ENCODE data around the gene DSCAML1.
A peak's percentile ranks its signal among the peaks of the same experiment; 100 is the strongest.

Gene DSCAML1

GRCh38 chr11:117473481-117474091 is 323.4 kb downstream of the DSCAML1 start:
- Mint-ChIP-seq H3K27me3 (peaks cover 7% of the 10 kb centered on the region), H3K4me3 (no peak overlapping the region), H3K9me3 (no peaks in the 10 kb centered on the region), H3K27ac (no peak overlapping the region), H3K4me1 (no peaks in the 10 kb centered on the region), H3K36me3 (no peaks in the 10 kb centered on the region)

DNA sequence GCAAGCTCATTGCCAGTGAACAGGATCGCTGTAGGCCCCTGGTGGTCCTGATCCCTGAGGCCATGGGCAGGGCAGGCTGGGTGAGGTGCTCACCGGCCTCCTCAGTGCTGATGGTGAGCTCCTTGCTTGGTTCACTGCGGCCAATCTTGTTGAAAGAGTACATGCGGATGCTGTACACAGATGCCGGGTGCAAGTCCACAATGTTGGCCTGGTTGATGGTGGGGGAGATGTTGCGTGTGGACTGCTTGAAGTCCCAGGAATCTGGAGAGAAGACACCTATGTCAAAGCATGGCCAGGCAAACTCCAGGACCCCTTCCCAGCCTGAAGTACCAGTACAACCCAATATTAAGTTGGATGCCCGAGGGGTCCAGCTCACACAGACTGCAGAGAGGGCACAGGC is 325.2 kb downstream of the DSCAML1 start:
- Mint-ChIP-seq H3K4me1 (no peaks in the 10 kb centered on the region), H3K27ac (no peak overlapping the region)

DNA sequence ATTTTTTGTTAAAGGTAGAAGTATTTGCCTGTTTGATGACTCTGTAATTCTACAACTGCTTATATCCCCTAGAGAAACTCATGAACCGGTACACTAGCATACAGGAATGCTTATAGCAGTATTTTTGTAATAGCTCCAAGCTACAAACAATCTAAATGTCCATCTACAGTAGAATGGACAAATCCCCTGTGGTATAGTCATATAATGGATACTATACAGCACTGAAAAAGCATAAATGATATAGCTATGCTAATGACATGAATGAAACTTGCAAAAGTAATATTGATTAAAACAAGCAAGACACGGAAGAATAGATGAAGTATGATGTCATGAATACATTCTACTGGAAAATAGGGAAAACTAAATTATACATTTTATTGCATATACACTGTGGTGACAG is 326.4 kb downstream of the DSCAML1 start:
- H3K36me3 Mint-ChIP-seq, result no peaks in the 10 kb centered on the region
- H3K4me1 Mint-ChIP-seq, result no peaks in the 10 kb centered on the region
- peaks cover 5% of the 10 kb centered on the region for H3K27me3 Mint-ChIP-seq
- no peak overlapping the region for H3K4me3 Mint-ChIP-seq
- H3K27ac Mint-ChIP-seq, result no peak overlapping the region
- no peaks in the 10 kb centered on the region for H3K9me3 Mint-ChIP-seq

More for the DNA sequence above, 325.2 kb downstream of the DSCAML1 start:
- Mint-ChIP-seq H3K4me3 (no peak overlapping the region), H3K36me3 (no peaks in the 10 kb centered on the region), H3K9me3 (no peaks in the 10 kb centered on the region), H3K27me3 (peaks cover 7% of the 10 kb centered on the region)

DNA sequence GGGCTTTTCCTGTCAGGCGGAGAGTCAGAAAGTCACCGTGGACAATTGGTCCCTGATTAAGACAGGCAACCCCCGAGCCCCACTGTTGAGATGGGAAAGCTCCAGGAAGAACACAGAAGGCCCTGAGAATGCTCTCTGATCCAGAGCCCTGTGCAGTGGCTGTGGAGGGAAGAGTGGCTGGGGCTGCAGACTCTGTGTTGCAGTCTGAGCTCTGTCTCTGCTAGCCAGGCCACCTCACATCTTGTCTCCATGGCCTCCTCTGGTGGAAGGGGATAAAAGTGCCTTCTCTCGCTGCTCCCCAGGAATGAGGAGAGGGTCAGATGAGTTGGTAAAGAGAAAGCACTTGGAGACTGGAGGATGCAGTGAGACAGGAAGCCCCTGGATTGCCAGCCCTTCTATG is 328.1 kb downstream of the DSCAML1 start:
- Mint-ChIP-seq H3K36me3 (no peaks in the 10 kb centered on the region), H3K9me3 (no peaks in the 10 kb centered on the region), H3K4me1 (no peaks in the 10 kb centered on the region), H3K27ac (no peak overlapping the region), H3K4me3 (no peak overlapping the region), H3K27me3 (peaks cover 4% of the 10 kb centered on the region)

DNA sequence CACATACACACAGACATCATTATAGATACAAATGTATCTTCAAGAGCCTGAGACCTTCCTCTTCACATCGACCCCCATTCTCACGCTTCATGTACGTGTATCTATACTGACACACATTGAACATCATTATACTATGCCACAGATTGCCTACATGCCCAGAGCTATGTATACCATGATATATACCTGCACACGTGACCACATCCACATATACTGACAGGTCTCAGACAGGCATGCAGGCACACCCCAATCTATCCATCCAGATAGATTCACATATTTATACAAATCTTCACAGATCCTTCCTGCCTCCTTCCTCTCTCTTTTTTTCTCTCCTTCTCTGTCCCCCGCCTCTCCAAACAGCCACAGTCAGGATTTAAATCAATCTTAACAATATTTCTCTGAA is 329.2 kb downstream of the DSCAML1 start:
- Mint-ChIP-seq H3K9me3 (no peaks in the 10 kb centered on the region), H3K4me1 (no peaks in the 10 kb centered on the region), H3K27me3 (peaks cover 4% of the 10 kb centered on the region), H3K27ac (no peak overlapping the region), H3K36me3 (no peaks in the 10 kb centered on the region), H3K4me3 (no peak overlapping the region)

DNA sequence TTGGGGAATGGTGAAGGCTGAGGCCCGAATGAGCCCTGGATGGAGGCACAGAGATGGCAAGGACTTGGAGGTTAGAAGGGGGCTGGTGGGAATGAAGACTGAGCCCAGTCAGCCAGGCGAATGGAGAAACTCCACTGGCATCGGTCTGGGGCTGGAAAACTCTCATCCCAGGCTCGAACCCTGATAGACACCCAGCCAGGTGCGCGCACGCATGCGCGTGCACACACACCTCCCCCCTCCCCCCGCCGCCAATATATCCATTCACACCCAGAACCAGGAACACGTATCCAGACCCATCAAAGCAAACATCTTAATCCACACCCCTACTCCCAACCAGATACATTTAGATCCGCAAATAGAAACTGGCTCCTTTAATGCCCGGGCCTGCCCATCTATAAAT is 330.1 kb downstream of the DSCAML1 start:
- peaks cover 3% of the 10 kb centered on the region for H3K27me3 Mint-ChIP-seq
- H3K4me1 Mint-ChIP-seq, result no peaks in the 10 kb centered on the region
- no peaks in the 10 kb centered on the region for H3K36me3 Mint-ChIP-seq
- no peak overlapping the region for H3K4me3 Mint-ChIP-seq
- H3K27ac Mint-ChIP-seq, result no peak overlapping the region
- no peaks in the 10 kb centered on the region for H3K9me3 Mint-ChIP-seq

- H3K4me1 Mint-ChIP-seq, result no peaks in the 10 kb centered on the region
- H3K9me3 Mint-ChIP-seq, result no peaks in the 10 kb centered on the region
- H3K27ac Mint-ChIP-seq, result no peak overlapping the region
- no peaks in the 10 kb centered on the region for H3K36me3 Mint-ChIP-seq
- H3K27me3 Mint-ChIP-seq, result no peaks in the 10 kb centered on the region
- no peak overlapping the region for H3K4me3 Mint-ChIP-seq
Measured at GRCh38 chr11:117465236-117465997, 331.6 kb downstream of the DSCAML1 start.

DNA sequence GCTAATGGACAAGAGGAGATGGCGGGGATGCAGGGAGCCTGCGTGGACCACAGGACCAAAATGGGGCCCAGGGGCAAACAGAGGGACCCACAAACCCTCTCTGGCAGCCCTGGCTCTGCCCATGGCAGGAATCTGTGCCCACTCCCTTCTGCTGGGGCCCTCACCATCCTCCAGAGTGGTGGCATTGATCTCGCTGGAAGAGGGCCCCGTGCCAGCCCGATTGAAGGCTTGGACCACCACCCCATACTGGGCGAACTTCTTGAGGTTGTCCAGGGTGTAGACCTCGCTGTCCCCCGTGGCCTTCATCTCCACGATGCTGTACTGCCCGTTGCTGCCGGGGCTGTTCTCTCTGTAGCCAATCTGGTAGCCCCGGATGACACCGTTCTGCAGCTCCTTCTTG is 332.2 kb downstream of the DSCAML1 start:
- no peaks in the 10 kb centered on the region for H3K36me3 Mint-ChIP-seq
- no peaks in the 10 kb centered on the region for H3K27me3 Mint-ChIP-seq
- no peaks in the 10 kb centered on the region for H3K9me3 Mint-ChIP-seq
- H3K4me3 Mint-ChIP-seq, result no peak overlapping the region
- H3K4me1 Mint-ChIP-seq, result no peaks in the 10 kb centered on the region
- no peak overlapping the region for H3K27ac Mint-ChIP-seq

GRCh38 chr11:117462864-117463247 is 334.2 kb downstream of the DSCAML1 start:
- Mint-ChIP-seq H3K4me1 (no peaks in the 10 kb centered on the region), H3K27ac (no peak overlapping the region), H3K4me3 (no peak overlapping the region), H3K9me3 (no peaks in the 10 kb centered on the region), H3K36me3 (no peaks in the 10 kb centered on the region), H3K27me3 (no peaks in the 10 kb centered on the region)

DNA sequence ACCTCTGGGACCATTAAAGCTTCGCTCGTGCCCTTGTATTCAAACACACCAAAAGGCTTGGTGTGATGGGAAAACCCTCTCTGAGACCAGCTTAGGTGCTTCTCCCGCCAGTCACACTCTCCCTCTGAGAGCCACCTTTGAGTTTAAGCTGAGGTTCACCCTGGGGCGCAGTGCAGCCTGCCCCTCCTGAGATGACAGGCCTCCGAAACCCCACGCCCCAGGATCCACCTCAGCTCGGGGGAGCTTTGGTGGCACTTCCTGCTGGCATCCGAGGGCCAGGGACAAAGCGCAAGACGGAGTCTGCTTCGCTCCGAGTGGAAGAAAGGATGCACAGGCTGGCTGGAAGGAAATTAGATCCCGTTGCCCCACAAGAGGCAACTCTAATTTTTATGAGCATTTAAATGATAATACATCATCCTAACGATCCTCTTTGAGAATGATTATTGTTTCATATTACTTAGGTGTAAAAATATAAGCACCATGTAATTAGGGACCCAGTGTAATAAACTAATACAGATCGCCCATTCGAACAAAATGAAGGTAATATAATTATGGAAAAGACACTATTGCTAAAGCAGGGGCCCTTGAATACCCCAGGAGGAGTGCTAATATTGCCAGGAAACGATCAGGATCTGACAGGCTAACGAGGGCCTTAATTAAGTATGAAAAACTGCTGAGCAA is 334.7 kb downstream of the DSCAML1 start:
- Mint-ChIP-seq H3K27me3 (no peaks in the 10 kb centered on the region), H3K27ac (no peak overlapping the region), H3K4me1 (no peaks in the 10 kb centered on the region), H3K4me3 (no peak overlapping the region), H3K9me3 (no peaks in the 10 kb centered on the region), H3K36me3 (no peaks in the 10 kb centered on the region)

- no peaks in the 10 kb centered on the region for H3K4me1 Mint-ChIP-seq
Measured at GRCh38 chr11:117461396-117462182, 335.4 kb downstream of the DSCAML1 start.

DNA sequence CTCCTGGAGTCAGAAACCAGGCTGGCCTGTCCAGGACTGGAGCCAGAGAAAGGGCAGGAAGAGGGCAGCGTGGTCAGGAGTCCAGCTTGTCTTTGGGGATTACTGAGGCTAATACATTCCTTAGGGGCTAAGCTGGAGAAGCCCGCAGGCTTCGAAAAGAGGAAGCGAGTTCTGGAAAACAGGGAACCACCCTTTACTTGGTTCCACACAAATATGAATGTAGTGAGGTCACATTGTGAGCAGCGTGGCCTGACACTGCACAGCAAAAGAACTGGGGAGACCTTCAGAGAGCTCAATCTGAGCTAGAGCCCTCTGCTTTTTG is 337.1 kb downstream of the DSCAML1 start:
- Mint-ChIP-seq H3K27ac (peak overlapping the region; percentile 11), H3K4me3 (no peak overlapping the region), H3K27me3 (no peaks in the 10 kb centered on the region), H3K36me3 (no peaks in the 10 kb centered on the region), H3K9me3 (no peaks in the 10 kb centered on the region), H3K4me1 (no peaks in the 10 kb centered on the region)

More at GRCh38 chr11:117461396-117462182, 335.4 kb downstream of the DSCAML1 start:
- no peak overlapping the region for H3K4me3 Mint-ChIP-seq
- no peaks in the 10 kb centered on the region for H3K36me3 Mint-ChIP-seq
- H3K9me3 Mint-ChIP-seq, result no peaks in the 10 kb centered on the region
- no peak overlapping the region for H3K27ac Mint-ChIP-seq
- H3K27me3 Mint-ChIP-seq, result no peaks in the 10 kb centered on the region

GRCh38 chr11:117459123-117459978 is 337.7 kb downstream of the DSCAML1 start:
- peaks cover 1% of the 10 kb centered on the region for H3K27me3 Mint-ChIP-seq
- H3K9me3 Mint-ChIP-seq, result peaks cover 4% of the 10 kb centered on the region
- H3K27ac Mint-ChIP-seq, result no peak overlapping the region
- H3K4me3 Mint-ChIP-seq, result no peak overlapping the region
- H3K4me1 Mint-ChIP-seq, result no peaks in the 10 kb centered on the region
- H3K36me3 Mint-ChIP-seq, result peaks cover 2% of the 10 kb centered on the region

DNA sequence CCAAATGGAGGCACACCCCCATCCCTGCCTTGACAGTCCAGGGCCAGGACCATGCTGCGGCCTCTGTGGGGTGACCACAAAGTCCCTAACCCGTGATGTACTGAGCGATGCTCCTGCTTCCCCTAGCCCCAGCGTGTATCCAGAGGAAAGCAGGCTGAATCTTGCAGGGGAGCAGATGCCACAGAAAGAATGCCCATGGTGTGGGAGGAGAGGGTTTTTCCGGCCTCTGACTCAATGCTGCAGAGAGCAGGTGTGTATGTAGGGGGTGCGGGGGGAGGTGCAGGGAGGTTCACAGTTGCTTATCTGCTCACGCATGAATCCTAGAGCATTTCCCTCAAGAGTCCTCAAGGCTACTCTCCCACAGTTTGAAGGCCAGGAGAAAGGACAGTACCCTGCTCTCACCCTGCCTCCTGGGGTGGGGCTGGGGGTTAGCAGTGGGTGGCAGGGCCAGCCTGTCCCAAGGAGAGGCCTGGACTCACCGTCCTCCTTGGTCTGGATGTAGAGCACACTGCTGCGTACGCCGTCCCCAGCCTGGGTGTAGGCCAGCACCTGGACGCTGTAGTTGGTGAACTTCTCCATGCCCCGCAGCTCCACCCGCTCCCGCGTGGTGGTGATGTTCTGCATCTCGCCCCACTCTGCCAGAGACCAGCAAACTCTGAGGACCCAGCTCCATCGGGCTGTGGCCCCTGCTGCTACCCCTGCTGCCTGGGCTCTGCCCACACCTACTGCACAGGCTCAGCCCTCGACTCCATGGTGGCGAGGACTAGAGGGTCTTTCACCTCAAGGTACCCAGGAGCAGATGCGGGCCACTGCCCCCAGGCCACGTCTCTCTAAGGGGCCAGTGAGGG is 338.5 kb downstream of the DSCAML1 start:
- Mint-ChIP-seq H3K36me3 (peaks cover 2% of the 10 kb centered on the region), H3K9me3 (peaks cover 11% of the 10 kb centered on the region), H3K27me3 (peaks cover 1% of the 10 kb centered on the region), H3K4me3 (no peak overlapping the region), H3K27ac (no peak overlapping the region), H3K4me1 (no peaks in the 10 kb centered on the region)

All from activated naive CD4-positive, alpha-beta T cell treated with anti-CD3 and anti-CD28 coated beads, Interleukin-2, amount 50 U/mL, for 24 hours (primary cell).